SK-N-SH (cell line): ENCODE data around the gene CFDP1. TPM values are rescaled to one million over a fixed set of nuclear protein-coding genes. Genes with fewer than 3 reads are reported as not detected.

ENCODE experiments used
- CTCF ChIA-PET: fragments of 300-600, 350-600 bp; formaldehyde crosslinking; extraction: SDS; loops from one replicate; lab custom pipeline; 2021; lab: Yijun Ruan, JAX
- POLR2A ChIA-PET: fragments of 350-600 bp; sonication (Branson Sonifier 250); formaldehyde crosslinking; extraction: SDS; loops from one replicate; lab custom pipeline; 2020; ENCODE audit warnings: antibody characterized with exemption, inconsistent platforms; lab: Yijun Ruan, JAX
- DNase-seq: peaks from one replicate; pipeline ENCODE4 v3.0.0; 2012
- H2AFZ ChIP-seq: fragments of 200-600 bp; sonication (generic); 2 replicates; pipeline ENCODE4 v1.8.1; 2016; ENCODE audit warnings: antibody characterized with exemption, mild to moderate bottlenecking, low read depth
- H3F3A ChIP-seq: fragments of 200-600 bp; sonication (generic); replicated peaks from 2 replicates; pipeline ENCODE3; 2016; ENCODE audit warnings: antibody characterized with exemption, mild to moderate bottlenecking; ENCODE audit not compliant: insufficient read depth
- H3K27ac ChIP-seq, 2 experiments: fragments of 200-500 bp in 1 of 2; fragments of 200-600 bp in 1 of 2; sonication (Bioruptor generic) in 1 of 2; sonication (generic), shearing (Covaris generic) in 1 of 2; 2 replicates each; pipeline versions ENCODE4 v1.5.1 to v1.6.1; 2014 to 2016; ENCODE audit warnings: low read depth in 2 of 2, inconsistent platforms in 1 of 2, low read length in 1 of 2, mild to moderate bottlenecking in 1 of 2, mixed read lengths in 1 of 2
- H3K27me3 ChIP-seq: fragments of 200-600 bp; sonication (generic), shearing (Covaris generic); 2 replicates; pipeline ENCODE4 v1.6.1; 2016; ENCODE audit warnings: mixed run types; ENCODE audit not compliant: insufficient read depth
- H3K36me3 ChIP-seq, 2 experiments: fragments of 200-500 bp in 1 of 2; fragments of 200-600 bp in 1 of 2; sonication (Bioruptor generic) in 1 of 2; sonication (generic) in 1 of 2; replicated peaks in 1 of 2; 2 replicates each; pipeline versions ENCODE3 to v1.5.1; 2014 to 2016; ENCODE audit warnings: low read length in 1 of 2, mild to moderate bottlenecking in 1 of 2; ENCODE audit not compliant: insufficient read depth in 2 of 2, control insufficient read depth in 1 of 2
- H3K4me1 ChIP-seq, 2 experiments: fragments of 200-500 bp in 1 of 2; fragments of 200-600 bp in 1 of 2; sonication (Bioruptor generic) in 1 of 2; sonication (generic), shearing (Covaris generic) in 1 of 2; 2 replicates each; pipeline versions ENCODE4 v1.5.1 to v1.6.1; 2014 to 2016; ENCODE audit warnings: low read depth in 1 of 2, low read length in 1 of 2, mixed run types in 1 of 2; ENCODE audit not compliant: insufficient read depth in 2 of 2, control insufficient read depth in 1 of 2
- H3K4me2 ChIP-seq: fragments of 200-600 bp; sonication (generic), shearing (Covaris generic); 2 replicates; pipeline ENCODE4 v1.6.1; 2017; ENCODE audit warnings: mixed run types
- H3K4me3 ChIP-seq, 2 experiments: fragments of 200-500 bp in 1 of 2; fragments of 200-600 bp in 1 of 2; sonication (Bioruptor generic) in 1 of 2; sonication (generic), shearing (Covaris generic) in 1 of 2; 2 replicates each; pipeline versions ENCODE4 v1.5.1 to v1.8.1; 2014 to 2016; ENCODE audit warnings: low read depth in 2 of 2, inconsistent platforms in 1 of 2, low read length in 1 of 2, mild to moderate bottlenecking in 1 of 2, mixed read lengths in 1 of 2, moderate library complexity in 1 of 2
- H3K79me2 ChIP-seq: fragments of 200-600 bp; sonication (generic); 2 replicates; pipeline ENCODE4 v1.8.1; 2017; ENCODE audit warnings: mild to moderate bottlenecking; ENCODE audit not compliant: insufficient read depth
- H3K9ac ChIP-seq: fragments of 200-600 bp; sonication (generic); 2 replicates; pipeline ENCODE4 v1.6.1; 2017; ENCODE audit warnings: mixed run types
- H3K9me2 ChIP-seq: fragments of 200-600 bp; sonication (generic); 2 replicates; pipeline ENCODE4 v1.6.1; 2017; ENCODE audit warnings: mixed run types
- H3K9me3 ChIP-seq: fragments of 200-600 bp; sonication (generic); 2 replicates; pipeline ENCODE4 v1.6.1; 2017; ENCODE audit warnings: mixed run types, mild to moderate bottlenecking, moderate library complexity
- H4K20me1 ChIP-seq: fragments of 200-600 bp; sonication (generic); 2 replicates; pipeline ENCODE4 v1.6.1; 2017; ENCODE audit warnings: mild to moderate bottlenecking, mixed run types; ENCODE audit not compliant: insufficient read depth
- ELF1 ChIP-seq: IDR thresholded peaks from 2 replicates; pipeline ENCODE4 v1.4.0; 2012
- EZH2phosphoT487 ChIP-seq: fragments of 200-600 bp; sonication (generic); IDR thresholded peaks from 2 replicates; pipeline ENCODE4 v1.6.1; 2017; ENCODE audit warnings: low read depth, mixed run types, mild to moderate bottlenecking, antibody characterized with exemption, moderate library complexity, borderline replicate concordance
- FOXM1 ChIP-seq: IDR thresholded peaks from 2 replicates; pipeline ENCODE4 v1.4.0; 2012; ENCODE audit warnings: low read depth, mild to moderate bottlenecking
- MAX ChIP-seq: IDR thresholded peaks from 2 replicates; pipeline ENCODE4 v1.4.0; 2012; ENCODE audit warnings: low read depth
- NRF1 ChIP-seq: IDR thresholded peaks from 2 replicates; pipeline ENCODE4 v1.6.1; 2012; ENCODE audit warnings: low read depth, mild to moderate bottlenecking, low read length
- RFX5 ChIP-seq: IDR thresholded peaks from 2 replicates; pipeline ENCODE4 v1.6.1; 2012; ENCODE audit warnings: mild to moderate bottlenecking, improper control_type of control experiment, low read length
- SIN3A ChIP-seq: IDR thresholded peaks from 2 replicates; pipeline ENCODE4 v1.6.1; 2012; ENCODE audit warnings: low read depth, mild to moderate bottlenecking, low read length, moderate library complexity, borderline replicate concordance
- USF2 ChIP-seq: fragments of 150-350 bp; IDR thresholded peaks from 2 replicates; pipeline ENCODE4 v1.6.1; 2017; ENCODE audit warnings: antibody characterized with exemption, low read length, low read depth, borderline replicate concordance
- WGBS: methylation state at CpG from one replicate; pipeline ENCODE4 v1.1.6; 2017; ENCODE audit warnings: low lambda C conversion rate; 5-methylcytosine and 5-hydroxymethylcytosine counted together
- polyA plus RNA-seq, 3 experiments: library from polyadenylated mRNA; depleted of rRNA; stranded (reverse); fragments of >200 nt; gene quantifications; 2 replicates each; pipeline ENCODE4 v1.2.3, GENCODE V29; 2012

Gene CFDP1
- polyA plus RNA-seq, 1 of the 3 experiments (the other 2 are of a cell fraction), result 46.0 TPM

DNA sequence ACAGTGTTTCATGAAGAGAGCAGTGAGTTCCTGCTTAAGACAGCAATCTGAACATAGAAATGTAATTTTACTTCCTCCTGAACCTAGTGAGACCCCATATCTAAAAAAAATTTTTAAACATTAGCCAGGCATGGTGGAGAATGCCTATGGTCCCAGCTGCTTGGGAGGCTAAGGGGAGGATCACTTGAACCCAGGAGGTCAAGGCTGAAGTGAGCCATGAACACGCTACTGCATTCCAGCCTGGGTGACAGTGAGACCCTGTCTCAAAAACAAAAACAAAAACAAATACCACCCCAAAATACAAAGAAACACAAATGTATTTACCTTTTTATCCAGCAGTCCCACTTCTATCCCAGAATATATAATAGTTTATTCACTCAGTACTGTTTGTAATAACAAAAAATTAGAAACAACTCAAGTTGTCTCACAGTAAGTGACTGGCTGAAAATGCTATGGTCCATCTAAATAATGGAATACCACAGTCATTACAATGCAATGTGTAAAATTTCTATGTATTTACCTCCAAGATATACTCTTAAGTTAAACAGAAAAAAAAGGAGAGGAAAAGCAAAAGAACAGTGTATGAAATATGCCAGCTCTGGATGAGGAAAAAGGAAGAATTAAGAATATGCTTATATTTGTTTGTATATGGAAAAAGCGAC lies 16.3 kb downstream of the CFDP1 start:
- Histone ChIP-seq H3K27ac (no peak overlapping the region), H3K27me3 (no peaks in the 10 kb centered on the region), H3K4me3 (no peak overlapping the region), H3K4me1 (peaks cover 9 to 18% of the 10 kb centered on the region in 2 experiments; a peak in 3 of 4 replicates), H3K9me2 (no peaks in the 10 kb centered on the region), H3K4me2 (no peak overlapping the region), H3K9me3 (no peaks in the 10 kb centered on the region), H3K79me2 (peaks cover 77% of the 10 kb centered on the region), H4K20me1 (no peaks in the 10 kb centered on the region), H3F3A (peaks cover 9% of the 10 kb centered on the region), H2AFZ (no peak overlapping the region), H3K36me3 (peaks cover 13 to 14% of the 10 kb centered on the region in 2 experiments), H3K9ac (no peak overlapping the region)
- no peak for DNase-seq
- POLR2A ChIA-PET, result interaction anchor here (0.7 kb wide), 1 partner anchor 198 kb away, joined by 3 read pairs; the partner anchor contains the start of gene CTRB1
- TF ChIP-seq RFX5, result no peak
- TF ChIP-seq MAX, result no peak
- TF ChIP-seq USF2, result no peak
- no peak for TF ChIP-seq EZH2phosphoT487
- no peak for TF ChIP-seq ELF1
- no peak for TF ChIP-seq FOXM1
- no peak for TF ChIP-seq SIN3A
- 50% methylated on average over 2 of the region's 2 CpGs for WGBS
- CTCF ChIA-PET, result interaction anchor here (0.9 to 2.0 kb wide), 5 partner anchors 13 to 347 kb away, joined by 3 to 7 read pairs (median 3); partner anchors contain the start of gene TMEM170A

DNA sequence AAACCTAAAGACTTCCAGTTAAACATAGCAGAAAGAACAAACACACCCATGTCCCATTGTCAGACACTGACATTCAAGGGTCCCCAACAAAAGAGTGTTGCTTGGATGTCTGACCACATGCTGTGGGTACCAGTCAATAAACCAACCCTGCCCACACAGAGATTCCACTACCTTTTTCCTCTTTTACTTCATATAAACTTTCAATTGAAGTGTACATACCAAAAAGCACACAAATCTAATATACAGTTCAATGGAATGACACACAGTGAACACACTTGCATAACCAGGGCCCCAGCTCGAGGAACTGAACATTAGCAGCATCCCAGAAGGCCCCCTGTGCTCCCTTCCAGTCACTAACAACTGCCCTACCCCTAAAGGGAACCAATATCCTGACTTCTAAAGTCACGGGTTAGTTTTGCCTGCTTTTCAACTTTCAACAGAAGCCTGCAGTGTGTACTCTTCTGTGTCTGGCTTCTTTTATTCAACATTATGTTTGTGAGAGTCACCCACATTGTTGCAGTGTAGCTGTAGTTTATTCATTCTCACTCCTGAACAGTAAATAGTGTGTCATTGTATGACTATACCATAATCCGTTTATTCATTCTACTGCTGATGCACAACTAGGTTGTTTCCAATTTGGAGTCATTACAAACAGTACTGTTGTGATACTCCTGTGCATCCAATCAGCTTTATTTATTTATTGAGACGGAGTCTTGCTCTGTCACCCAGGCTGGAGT lies 18.0 kb downstream of the CFDP1 start:
- ChIA-PET POLR2A (no interaction called here), CTCF (interaction anchor here (0.8 to 2.1 kb wide), 5 partner anchors 11 to 304 kb away, joined by 3 to 7 read pairs (median 3); partner anchors contain the start of gene TMEM170A)
- Histone ChIP-seq H3K9me2 (no peaks in the 10 kb centered on the region), H3F3A (no peaks in the 10 kb centered on the region), H3K4me3 (no peak overlapping the region), H3K4me2 (no peak overlapping the region), H3K27ac (no peak overlapping the region), H3K9me3 (no peaks in the 10 kb centered on the region), H3K27me3 (no peaks in the 10 kb centered on the region), H3K4me1 (peaks cover 1 to 2% of the 10 kb centered on the region in 2 experiments; a peak in 2 of 4 replicates), H3K9ac (no peak overlapping the region), H3K36me3 (peaks cover 21 to 23% of the 10 kb centered on the region in 2 experiments), H3K79me2 (peaks cover 60% of the 10 kb centered on the region), H4K20me1 (no peaks in the 10 kb centered on the region), H2AFZ (no peak overlapping the region)
- no peak for DNase-seq
- WGBS, result 82% methylated on average over 4 of the region's 4 CpGs
- TF ChIP-seq NRF1, result no peak
